Measurements from ENCODE around the gene ZDHHC3.

- TF ChIP-seq CTCF (IDR thresholded peaks at IDR 0.05) (no peak), CREB1 (CRISPR knock-in tag; IDR thresholded peaks at IDR 0.05) (no peak), ATF3 (CRISPR knock-in tag; conservative IDR thresholded peaks at IDR 0.05) (no peak), MXD4 (CRISPR knock-in tag; IDR thresholded peaks at IDR 0.05; ENCODE audit: borderline replicate concordance) (no peak)
Measured at GRCh38 chr3:44969154-44969827, 6.7 kb downstream of the ZDHHC3 start.
